ENCODE data around the gene PAK1. TPM values are rescaled to one million over a fixed set of nuclear protein-coding genes. Genes with fewer than 3 reads are reported as not detected.
"Not testable (repeated sequence)": the region's sequence is repeated elsewhere in the genome, so short reads cannot be mapped to it uniquely, and the experiment has no call there.

The PAK1 gene
- polyA plus RNA-seq (ENCODE audit: insufficient read length in 3 of 3), result 10 to 100 TPM; 81.5 to 98.1 (median 96.6) TPM
- long read RNA-seq, donor 1, transcript PAK1-202 (15 exons, 3,737 nt), result major isoform, 6 of 19 reads
- long read RNA-seq, donor 1, partial matches to known transcripts, result 5 of 19 reads
- long read RNA-seq, donor 1, other reads (novel, unspliced or antisense), result 7 of 19 reads
- long read RNA-seq, donor 2, transcript PAK1-202 (15 exons, 3,737 nt), result major isoform, 7 of 14 reads
- long read RNA-seq, donor 2, partial matches to known transcripts, result 0 of 14 reads
- long read RNA-seq, donor 2, other reads (novel, unspliced or antisense), result 6 of 14 reads
- long read RNA-seq, donor 3, partial matches to known transcripts, result 14 of 14 reads
- long read RNA-seq, donor 3, other reads (novel, unspliced or antisense), result 0 of 14 reads
- long read RNA-seq, donor 4, transcript PAK1-202 (15 exons, 3,737 nt), result major isoform, 5 of 12 reads
- long read RNA-seq, donor 4, partial matches to known transcripts, result 0 of 12 reads
- long read RNA-seq, donor 4, other reads (novel, unspliced or antisense), result 6 of 12 reads
- long read RNA-seq, donor 5, partial matches to known transcripts, result 10 of 13 reads
- long read RNA-seq, donor 5, other reads (novel, unspliced or antisense), result 0 of 13 reads
- long read RNA-seq, donor 6, partial matches to known transcripts, result 7 of 10 reads
- long read RNA-seq, donor 6, other reads (novel, unspliced or antisense), result 0 of 10 reads
- long read RNA-seq, donor 7, partial matches to known transcripts, result 28 of 32 reads
- long read RNA-seq, donor 7, other reads (novel, unspliced or antisense), result 0 of 32 reads
- long read RNA-seq, donor 8, result 0 reads
- long read RNA-seq, donor 9, transcript PAK1-202 (15 exons, 3,737 nt), result major isoform, 6 of 17 reads
- long read RNA-seq, donor 9, partial matches to known transcripts, result 5 of 17 reads
- long read RNA-seq, donor 9, other reads (novel, unspliced or antisense), result 5 of 17 reads
- long read RNA-seq, donor 10, partial matches to known transcripts, result 17 of 22 reads
- long read RNA-seq, donor 10, other reads (novel, unspliced or antisense), result 0 of 22 reads
- long read RNA-seq, donor 11, partial matches to known transcripts, result 12 of 15 reads
- long read RNA-seq, donor 11, other reads (novel, unspliced or antisense), result 0 of 15 reads
- long read RNA-seq, donor 12, transcript PAK1-202 (15 exons, 3,737 nt), result major isoform, 6 of 15 reads
- long read RNA-seq, donor 12, partial matches to known transcripts, result 7 of 15 reads
- long read RNA-seq, donor 12, other reads (novel, unspliced or antisense), result 0 of 15 reads
- long read RNA-seq, donor 13, partial matches to known transcripts, result 10 of 14 reads
- long read RNA-seq, donor 13, other reads (novel, unspliced or antisense), result 0 of 14 reads
- long read RNA-seq, donor 14, result 0 reads
- long read RNA-seq, donor 15, transcript PAK1-202 (15 exons, 3,737 nt), result major isoform, 8 of 29 reads
- long read RNA-seq, donor 15, partial matches to known transcripts, result 18 of 29 reads
- long read RNA-seq, donor 15, other reads (novel, unspliced or antisense), result 0 of 29 reads
- long read RNA-seq, donor 16, transcript PAK1-202 (15 exons, 3,737 nt), result major isoform, 5 of 23 reads
- long read RNA-seq, donor 16, partial matches to known transcripts, result 16 of 23 reads
- long read RNA-seq, donor 16, other reads (novel, unspliced or antisense), result 0 of 23 reads

DNA sequence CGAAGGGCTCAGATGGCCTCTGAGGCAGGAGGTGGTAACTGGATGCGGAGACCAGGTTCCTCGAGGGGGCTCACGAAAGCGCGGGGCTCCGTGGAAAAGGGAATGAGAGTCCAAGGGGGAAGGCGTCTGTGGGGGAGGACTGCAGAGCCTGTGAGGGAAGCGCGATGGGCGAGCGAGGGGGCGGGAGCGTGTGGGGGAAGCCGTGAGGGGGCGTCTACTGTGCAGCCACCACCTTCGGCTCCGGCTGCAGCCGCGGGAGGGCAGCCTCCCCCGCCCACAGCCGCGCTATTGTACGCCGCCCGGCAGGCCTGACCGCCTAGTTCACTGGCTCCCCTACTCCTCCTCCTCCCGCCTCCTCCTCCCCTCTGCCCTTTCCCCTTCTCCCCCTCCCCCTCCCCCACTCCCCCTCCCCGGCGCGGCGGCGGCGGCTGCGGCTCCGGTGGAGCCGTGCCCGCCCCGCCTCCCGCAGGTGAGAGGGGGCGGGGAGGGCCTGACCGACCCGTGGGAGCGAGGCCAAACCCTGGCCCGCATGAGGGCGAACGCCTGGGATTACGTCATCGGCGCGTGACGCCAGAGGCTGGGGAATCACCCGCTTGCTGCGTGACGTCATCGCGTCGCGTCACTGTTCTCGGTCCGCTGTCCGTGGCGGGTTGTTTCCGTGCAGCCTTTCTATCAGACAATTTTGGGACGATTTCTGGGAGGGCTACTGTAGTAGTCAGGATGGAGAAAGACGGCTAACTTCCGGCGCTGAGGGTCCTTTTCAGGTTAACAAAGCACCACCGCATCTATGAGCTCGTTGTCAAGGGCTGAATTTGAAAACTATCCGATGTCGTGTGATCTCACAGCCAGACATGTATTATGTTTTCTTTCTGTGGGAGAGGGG lies at the start of gene PAK1:
PAK1 (minus strand) TSS at position 294 of the 883 bp plus-strand sequence. CDS start 81,574 bp downstream, outside the sequence.
- DNase-seq, result peak; percentile 94

DNA sequence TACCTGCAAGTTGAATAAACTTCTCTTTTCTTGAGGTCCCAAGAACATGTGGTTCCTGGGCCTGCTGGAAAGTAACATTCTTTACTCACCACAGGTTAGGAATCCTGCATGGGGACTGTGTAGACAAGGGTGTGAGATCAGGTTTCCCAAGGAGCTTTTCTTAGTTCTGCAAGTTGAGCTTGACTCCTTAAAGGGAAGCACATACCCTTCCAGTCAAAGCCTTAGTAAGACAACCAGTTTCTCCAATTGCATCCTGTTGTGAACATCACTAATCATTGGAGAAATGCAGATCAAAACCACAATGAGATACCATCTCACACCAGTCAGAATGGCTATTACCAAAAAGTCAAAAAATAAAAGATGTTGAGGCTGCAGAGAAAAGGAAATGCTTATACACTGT lies 48.3 kb upstream of the PAK1 start:
- no peak for DNase-seq

DNA sequence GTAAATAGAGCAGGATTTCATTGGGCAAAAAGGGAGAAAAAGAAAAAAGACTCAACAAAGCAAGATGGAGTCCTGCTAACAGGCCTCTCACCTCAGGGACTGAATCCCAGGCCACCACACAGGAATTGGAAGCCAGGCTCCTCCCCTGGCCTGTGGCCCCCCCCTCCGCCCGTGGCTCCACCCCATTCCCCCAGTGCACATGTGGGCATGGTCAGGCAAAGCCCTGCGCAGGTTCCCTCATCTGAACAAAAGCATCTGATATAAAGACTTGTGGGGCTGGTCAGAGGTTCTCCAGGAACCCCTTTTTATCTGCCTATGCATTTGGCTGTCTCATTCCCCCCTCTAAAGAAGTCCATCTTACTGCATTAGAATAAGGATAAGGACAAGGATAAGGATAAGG lies 46.0 kb upstream of the PAK1 start:
- DNase-seq, result no peak

DNA sequence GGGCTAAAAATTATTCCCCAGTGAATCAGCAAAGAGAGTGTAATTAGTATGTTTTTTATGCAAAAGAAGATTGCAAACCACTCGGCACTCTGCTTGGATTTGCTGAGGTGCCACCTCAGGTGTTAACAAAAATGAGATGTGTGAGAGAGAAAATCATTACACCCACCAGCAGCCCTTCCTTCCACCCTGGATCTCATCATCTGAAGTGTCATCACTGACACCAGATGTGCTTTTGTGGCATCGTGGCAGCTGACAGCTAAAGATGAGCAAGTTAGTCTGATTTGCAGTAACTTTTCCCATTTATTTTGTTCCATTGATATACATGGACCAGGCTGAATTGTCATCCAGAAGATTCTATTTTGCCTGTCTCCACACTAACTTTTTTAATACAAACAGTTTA lies 44.6 kb upstream of the PAK1 start:
- no peak for DNase-seq

DNA sequence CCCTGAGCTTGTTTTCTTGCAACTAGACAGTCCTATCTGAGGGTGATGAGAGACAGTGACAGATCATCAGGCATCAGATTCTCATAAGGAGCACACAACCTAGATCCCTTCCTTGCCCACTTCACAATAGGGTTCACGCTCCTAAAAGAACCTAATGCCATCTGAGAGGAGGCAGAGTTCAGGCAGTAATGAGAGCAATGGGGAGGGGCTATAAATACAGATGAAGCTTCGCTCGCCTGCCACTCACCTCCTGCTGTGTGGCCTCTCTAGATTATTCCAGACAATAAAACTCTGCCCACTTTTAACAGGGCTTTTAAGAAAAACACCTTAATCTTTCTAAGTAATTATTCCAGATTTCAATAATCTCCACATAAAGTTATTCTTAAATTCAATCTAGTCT lies 43.9 kb upstream of the PAK1 start:
- DNase-seq, result no peak

DNA sequence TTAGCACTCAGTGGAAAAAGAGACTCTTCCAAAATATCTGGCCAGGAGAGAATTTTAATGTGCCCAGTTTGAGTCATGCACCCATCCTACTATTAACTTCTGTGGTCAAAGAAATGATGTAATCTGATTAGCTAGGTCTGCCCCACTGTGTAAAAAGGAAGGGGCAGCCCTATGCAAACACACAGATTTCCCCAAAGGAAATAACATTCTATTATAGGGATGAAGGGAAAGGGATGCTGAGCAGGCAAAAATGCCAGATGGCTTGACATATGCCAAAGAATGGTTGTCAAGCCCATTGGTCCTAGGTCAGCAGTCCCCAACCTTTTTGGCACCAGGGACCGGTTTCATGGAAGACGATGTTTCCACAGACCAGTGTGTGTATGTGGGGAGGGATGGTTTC lies 43.3 kb upstream of the PAK1 start:
- no peak for DNase-seq

DNA sequence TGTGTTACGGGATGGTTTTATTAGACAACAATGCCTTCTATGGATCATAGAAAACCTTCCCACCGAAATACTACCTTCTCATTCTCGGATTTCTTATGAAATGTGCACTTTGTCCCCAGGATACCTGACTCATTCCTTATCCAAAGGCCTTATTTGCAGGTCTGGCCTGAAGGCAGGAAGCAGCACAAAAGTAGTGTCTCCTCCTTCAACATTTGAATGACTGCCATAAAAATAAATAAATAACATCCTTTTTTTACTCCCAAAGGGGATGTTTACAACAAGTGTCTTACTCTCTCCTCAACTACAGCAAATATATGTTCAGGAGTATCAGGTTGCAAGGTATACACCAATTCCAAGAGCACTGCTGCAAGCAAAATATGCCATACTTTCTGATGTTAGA lies 41.6 kb upstream of the PAK1 start:
- no peak for DNase-seq

DNA sequence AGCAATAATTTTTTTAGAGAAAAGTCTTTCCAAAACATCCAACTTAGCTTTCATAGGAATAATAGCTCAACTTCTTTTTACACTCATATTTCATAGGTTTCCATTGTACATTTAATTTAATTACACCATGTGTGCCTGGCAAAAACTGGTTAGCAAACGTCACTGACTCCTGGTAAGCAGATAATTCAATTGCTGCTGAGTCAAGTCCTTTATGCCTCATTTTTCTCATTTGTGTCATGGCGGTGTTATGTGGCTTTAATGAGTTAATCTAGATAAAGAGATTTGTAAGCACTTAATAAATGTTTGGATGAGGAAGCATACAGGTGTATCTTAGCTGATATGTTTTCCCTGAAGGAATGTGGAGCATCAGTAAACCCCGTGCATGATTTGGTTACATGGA lies 41.2 kb upstream of the PAK1 start:
- no peak for DNase-seq

DNA sequence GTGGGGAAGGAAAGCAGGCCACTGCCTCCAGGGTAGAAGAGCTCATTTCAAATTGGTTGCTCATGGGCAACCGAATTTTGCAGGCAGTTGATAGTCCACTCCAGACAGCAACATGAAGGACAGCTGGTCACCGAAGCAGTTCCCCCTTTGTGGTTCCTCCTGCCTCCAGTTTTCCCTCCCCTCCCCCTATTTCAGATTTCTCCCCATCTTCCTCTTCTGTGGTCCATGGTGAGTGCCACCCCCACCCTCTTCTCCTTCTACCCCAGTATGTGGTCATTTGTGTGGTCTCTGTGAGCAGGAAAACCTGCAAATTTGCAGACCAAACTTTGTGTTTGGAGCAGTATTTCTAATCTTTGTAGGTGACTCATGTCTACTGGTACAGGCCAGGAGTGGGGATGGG lies 38.2 kb upstream of the PAK1 start:
- no peak for DNase-seq

DNA sequence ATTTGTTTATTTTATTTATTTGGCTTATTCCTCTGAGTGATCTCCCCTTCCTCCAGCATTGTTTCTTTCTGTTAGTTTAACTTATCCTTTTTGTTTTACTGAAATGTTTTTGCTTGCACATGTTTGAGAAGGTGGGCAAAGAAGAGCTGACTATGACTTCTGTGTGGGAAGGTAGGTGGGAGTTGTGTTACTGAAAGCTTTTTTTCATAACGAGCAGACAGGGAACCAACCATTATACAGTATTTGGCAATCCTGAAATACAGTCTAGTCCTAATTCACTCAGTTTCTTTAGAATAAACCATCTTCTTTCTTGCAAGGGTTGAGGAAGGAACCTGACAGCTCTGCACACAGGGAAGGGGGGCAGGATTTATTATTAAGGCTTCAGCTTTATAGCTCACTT lies 37.0 kb upstream of the PAK1 start:
- no peak for DNase-seq

DNA sequence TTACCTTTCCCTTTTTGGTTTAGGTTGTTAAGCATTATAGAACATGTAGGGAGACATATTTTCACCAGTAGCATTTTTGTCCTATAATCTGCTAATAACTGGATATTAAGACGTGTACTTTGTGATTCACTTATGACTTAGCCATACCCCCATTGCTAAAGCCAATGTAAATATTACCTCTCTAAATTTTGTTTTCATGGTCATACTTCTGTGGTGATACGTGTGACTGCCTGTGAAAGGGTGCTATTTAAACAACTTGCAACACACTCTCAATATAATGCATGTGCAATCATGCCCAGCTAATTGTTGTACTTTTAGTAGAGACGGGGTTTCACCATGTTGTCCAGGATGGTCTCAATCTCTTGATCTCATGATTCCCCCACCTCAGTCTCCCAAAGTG lies 36.2 kb upstream of the PAK1 start:
- DNase-seq, result no peak

DNA sequence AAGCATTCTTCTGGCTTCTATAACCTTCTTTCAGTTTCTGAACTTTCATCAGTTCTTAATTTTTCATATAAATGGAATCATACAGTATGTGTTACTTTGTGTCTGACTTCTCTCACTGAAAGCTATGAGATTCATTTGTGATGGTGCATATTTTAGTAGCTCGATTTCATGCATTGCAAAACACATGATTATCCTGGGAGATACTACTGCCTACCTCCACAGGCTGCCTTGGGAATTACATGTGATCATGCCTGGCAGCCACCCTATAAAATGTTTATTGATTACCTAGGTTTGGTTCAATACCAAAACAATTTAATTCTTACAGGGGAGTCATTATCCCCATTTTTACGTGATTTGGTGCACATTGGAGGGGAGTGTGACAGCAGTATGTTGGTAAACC lies 34.1 kb upstream of the PAK1 start:
- no peak for DNase-seq

DNA sequence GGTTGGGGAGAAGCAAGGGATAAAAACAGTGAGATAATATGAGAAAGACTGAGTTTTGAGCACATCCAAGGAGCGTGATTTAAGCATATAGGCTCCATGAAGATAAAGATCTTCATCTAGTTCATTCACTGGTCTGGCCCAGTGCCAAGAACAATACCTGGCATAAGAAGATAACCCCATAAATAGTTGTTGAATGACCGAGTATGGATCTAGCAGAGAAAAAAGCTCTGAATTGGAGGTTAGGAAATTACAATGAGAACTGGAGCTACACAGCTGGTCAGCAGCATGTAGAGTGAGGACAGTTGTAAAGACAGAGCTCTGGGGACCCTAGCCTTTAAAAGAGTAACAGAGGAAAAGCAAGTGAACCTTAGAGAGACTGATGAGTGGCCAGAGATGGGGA lies 33.0 kb upstream of the PAK1 start:
- no peak for DNase-seq

DNA sequence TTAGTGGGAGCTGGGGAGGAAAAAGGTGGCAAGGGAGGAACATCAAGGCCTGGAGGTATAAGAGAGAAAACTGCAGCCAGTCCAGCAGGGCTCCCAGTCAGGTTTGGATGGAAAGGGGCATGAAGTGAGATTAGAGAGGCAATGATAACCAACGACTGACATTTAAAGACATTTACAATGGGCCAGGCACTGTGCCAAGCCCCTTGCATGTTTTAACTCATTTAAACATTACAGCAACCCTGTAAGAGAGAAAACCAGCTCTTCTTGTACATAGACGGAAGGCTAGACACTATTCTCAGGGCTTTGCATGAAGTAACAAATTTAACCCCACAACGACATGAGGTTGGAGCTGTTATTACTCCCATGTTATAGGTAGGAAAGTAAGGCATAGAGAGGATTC lies 32.1 kb upstream of the PAK1 start:
- no peak for DNase-seq

DNA sequence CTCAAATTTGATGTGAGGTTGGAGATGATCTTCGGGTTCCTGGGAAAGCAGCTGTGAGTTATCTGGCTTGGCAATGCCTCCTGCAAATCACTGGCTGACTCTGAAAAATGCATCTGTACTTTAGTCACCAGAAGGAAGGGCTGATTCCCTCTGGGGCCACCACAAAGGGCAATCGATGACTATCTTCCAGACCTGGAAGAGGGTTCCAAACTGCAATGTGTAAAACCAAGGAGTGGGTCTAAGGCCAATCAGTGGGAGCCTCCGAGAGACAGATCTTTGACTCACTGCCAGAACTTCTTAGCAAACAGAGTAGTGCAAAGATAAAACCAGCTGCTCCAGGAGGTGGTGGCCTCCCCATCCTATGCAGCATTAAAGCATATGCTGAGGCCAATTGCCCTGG lies 29.1 kb upstream of the PAK1 start:
- no peak for DNase-seq

DNA sequence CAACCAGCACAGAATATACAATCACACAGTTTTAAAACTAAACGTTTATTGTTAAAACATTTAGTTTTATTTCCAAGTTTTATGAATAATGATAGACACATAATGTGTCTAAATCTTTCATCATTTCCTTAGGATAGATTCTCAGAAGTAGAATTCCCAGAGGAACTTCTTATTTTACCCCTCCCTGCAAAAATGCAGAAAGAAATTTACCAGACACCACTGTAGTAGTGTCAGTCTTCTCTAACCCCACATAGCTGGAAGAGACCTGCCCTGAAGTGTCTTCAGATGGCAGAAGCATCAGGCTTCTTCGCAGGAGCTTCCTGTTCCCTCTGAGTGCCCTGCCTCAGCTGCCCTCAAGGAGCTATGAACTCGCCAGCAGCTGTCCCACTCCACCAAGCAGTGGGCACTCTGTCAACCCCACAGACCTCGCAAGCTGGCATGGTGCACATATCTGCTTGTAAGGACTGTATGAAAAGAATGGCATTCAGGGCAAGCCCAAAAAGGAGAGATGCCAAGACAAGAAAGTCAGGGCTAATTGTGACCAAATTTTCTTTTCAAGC lies 28.5 kb upstream of the PAK1 start:
- DNase-seq, result no peak

DNA sequence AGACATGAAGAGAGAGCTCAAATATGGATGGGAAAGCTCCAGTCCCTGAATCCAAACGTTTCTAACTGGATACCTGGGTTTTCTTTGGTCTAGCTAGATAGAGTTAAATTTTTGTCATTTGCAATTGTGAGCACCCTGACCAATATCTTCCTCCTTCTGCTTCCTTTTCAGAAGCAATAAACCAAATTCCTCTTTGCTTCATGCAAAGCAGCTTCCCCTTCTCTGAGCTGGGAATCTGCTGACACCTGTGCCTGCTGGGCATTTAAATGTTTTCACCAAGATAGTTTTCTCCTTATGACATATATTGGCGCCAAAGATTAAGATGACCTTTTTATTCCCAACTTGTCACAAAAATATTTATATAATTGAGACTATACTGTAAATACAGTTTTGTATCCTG lies 27.9 kb upstream of the PAK1 start:
- DNase-seq, result no peak

DNA sequence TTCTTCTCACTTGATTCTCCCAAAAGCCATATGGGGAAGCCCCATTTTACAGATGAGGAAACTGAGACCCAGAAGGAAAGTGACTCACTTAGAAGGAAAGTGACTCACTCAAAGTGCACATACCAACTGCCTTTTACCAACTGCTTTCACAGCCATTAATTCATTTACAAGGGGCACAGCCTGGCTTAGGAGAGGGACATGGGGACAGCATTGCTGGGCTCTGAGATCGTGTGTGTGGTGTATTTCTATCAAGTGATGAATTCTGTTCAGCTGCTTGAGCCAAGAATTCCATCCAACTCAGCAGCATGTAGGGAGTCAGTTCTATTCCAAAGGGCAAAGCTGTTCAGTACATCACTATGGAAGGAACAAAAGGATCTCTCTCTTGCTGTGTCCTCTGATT lies 23.5 kb upstream of the PAK1 start:
- no peak for DNase-seq

DNA sequence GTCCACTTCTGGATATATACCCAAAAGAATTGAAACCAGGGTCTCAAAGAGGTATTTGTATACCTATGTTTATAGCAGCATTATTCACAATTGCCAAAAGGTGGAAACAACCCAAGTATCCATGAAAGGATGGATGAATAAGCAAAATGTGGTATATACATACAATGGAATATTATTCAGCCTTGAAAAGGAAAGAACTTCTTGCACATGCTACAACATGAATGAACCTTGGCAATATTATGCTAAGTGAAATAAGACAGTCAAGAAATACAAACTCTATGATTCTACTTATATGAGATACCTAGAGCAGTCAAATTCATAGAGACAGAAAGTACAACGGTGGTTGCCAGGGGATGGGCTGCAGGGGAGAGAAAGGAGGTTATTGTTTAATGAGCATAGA lies 21.6 kb upstream of the PAK1 start:
- no peak for DNase-seq

DNA sequence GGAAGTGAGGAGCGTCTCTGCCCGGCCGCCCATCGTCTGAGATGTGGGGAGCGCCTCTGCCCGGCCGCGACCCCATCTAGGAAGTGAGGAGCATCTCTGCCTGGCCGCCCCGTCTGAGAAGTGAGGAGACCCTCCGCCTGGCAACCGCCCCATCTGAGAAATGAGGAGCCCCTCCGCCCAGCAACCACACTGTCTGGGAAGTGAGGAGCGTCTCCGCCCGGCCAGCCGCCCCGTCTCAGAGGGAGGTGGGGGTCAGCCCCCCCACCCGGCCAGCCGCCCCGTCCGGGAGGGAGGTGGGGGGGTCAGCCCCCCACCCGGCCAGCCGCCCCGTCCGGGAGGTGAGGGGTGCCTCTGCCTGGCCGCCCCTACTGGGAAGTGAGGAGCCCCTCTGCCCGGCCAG lies 16.1 kb upstream of the PAK1 start:
- DNase-seq, result not testable (repeated sequence)
